HCT116 (cell line): ENCODE measurements around the gene HIVEP3. TPM values are rescaled to one million over a fixed set of nuclear protein-coding genes. Genes with fewer than 3 reads are reported as not detected.

Experiments
- ATAC-seq: fragments of 200-7000 bp; cut with Tn5 transposase; 2 replicates; pipeline ENCODE4 v1.9.1; 2020; ENCODE audit warnings: mild to moderate bottlenecking, moderate library complexity
- BruUV-seq: library from RNA; stranded (reverse); fragments of 400-500 nt; replicated peaks from 2 replicates; lab custom pipeline; 2021; lab: Mats Ljungman, UMichigan
- CTCF ChIA-PET: fragments of 300-600 bp; sonication (Branson Sonifier 250); formaldehyde crosslinking; loops from one replicate; lab custom pipeline; 2021; ENCODE audit warnings: antibody characterized with exemption; lab: Charles Lee
- POLR2A ChIA-PET: fragments of 300-600, 350-600 bp; sonication (Branson Sonifier 250); formaldehyde crosslinking; loops from one replicate; lab custom pipeline; 2021; ENCODE audit warnings: antibody characterized with exemption; lab: Charles Lee
- RAD21 ChIA-PET, 2 experiments: fragments of 300-600 bp; sonication (Branson Sonifier 250); formaldehyde crosslinking; loops; one replicate each; lab custom pipeline; 2023; ENCODE audit warnings: low total read pairs in 2 of 2; ENCODE audit not compliant: uncharacterized antibody in 2 of 2, unreplicated experiment in 2 of 2, low non-redundant PET in 1 of 2; lab: Charles Lee
- DNase-seq: peaks from one replicate; pipeline ENCODE4 v3.0.0-alpha.2; 2010; ENCODE audit warnings: low read depth, low spot score
- H2AFZ ChIP-seq: fragments of 200-600 bp; shearing (Covaris generic), sonication (generic); 2 replicates; pipeline ENCODE4 v1.6.1; 2017; ENCODE audit warnings: low read depth, mixed run types, mixed read lengths, antibody characterized with exemption, low read length; ENCODE audit not compliant: poor library complexity, severe bottlenecking
- H3K27ac ChIP-seq: 2 replicates; pipeline ENCODE4 v1.5.1; 2012; ENCODE audit warnings: low read depth, low read length
- H3K27me3 ChIP-seq: fragments of 200-600 bp; sonication (generic); 2 replicates; pipeline ENCODE4 v1.6.1; 2016; ENCODE audit warnings: mixed run types, low read length, mixed read lengths; ENCODE audit not compliant: insufficient read depth
- H3K36me3 ChIP-seq, 2 experiments: fragments of 200-500 bp in 1 of 2; fragments of 200-600 bp in 1 of 2; sonication (Bioruptor generic) in 1 of 2; sonication (generic) in 1 of 2; 2 replicates each; pipeline versions ENCODE4 v1.5.1 to v1.6.1; 2014 to 2016; ENCODE audit warnings: low read length in 2 of 2, inconsistent platforms in 1 of 2, mixed read lengths in 1 of 2, mixed run types in 1 of 2; ENCODE audit not compliant: insufficient read depth in 2 of 2, control insufficient read depth in 1 of 2
- H3K4me1 ChIP-seq, 2 experiments: fragments of 200-600 bp in 1 of 2; sonication (generic) in 1 of 2; 2 replicates each; pipeline versions ENCODE4 v1.5.1 to v1.6.1; 2012 to 2017; ENCODE audit warnings: low read length in 2 of 2, inconsistent platforms in 1 of 2, mild to moderate bottlenecking in 1 of 2, mixed read lengths in 1 of 2, mixed run types in 1 of 2, moderate library complexity in 1 of 2; ENCODE audit not compliant: insufficient read depth in 2 of 2, control insufficient read depth in 1 of 2
- H3K4me2 ChIP-seq: fragments of 200-600 bp; sonication (generic); 2 replicates; pipeline ENCODE4 v1.6.1; 2017; ENCODE audit warnings: mixed run types, low read length, mixed read lengths
- H3K4me3 ChIP-seq, 2 experiments: fragments of 200-600 bp in 1 of 2; sonication (generic) in 1 of 2; replicated peaks in 1 of 2; 2 replicates each; pipeline ENCODE4 v1.5.1; 2011 to 2016; ENCODE audit warnings: low read length in 2 of 2, control low read depth in 1 of 2, low read depth in 1 of 2, mild to moderate bottlenecking in 1 of 2, mixed read lengths in 1 of 2, mixed run types in 1 of 2
- H3K79me2 ChIP-seq: fragments of 200-600 bp; sonication (generic); 2 replicates; pipeline ENCODE4 v1.6.1; 2017; ENCODE audit warnings: mild to moderate bottlenecking, mixed run types, low read length, moderate library complexity, mixed read lengths; ENCODE audit not compliant: insufficient read depth
- H3K9ac ChIP-seq: fragments of 200-600 bp; sonication (generic); 2 replicates; pipeline ENCODE4 v1.6.1; 2016; ENCODE audit warnings: low read length, mixed read lengths
- H3K9me2 ChIP-seq: fragments of 200-600 bp; sonication (generic), shearing (Covaris generic); 2 replicates; pipeline ENCODE4 v1.6.1; 2017; ENCODE audit warnings: mixed run types, mild to moderate bottlenecking, moderate library complexity; ENCODE audit not compliant: insufficient read depth
- H3K9me3 ChIP-seq, 2 experiments: fragments of 200-500 bp in 1 of 2; fragments of 200-600 bp in 1 of 2; sonication (Bioruptor generic) in 1 of 2; sonication (generic) in 1 of 2; 2 replicates each; pipeline ENCODE4 v1.6.1; 2014 to 2017; ENCODE audit warnings: low read length in 2 of 2, mixed read lengths in 2 of 2, inconsistent platforms in 1 of 2, low read depth in 1 of 2, mild to moderate bottlenecking in 1 of 2, mixed run types in 1 of 2, moderate library complexity in 1 of 2; ENCODE audit not compliant: control insufficient read depth in 1 of 2, insufficient read depth in 1 of 2
- H4K20me1 ChIP-seq: fragments of 200-600 bp; sonication (generic), shearing (Covaris generic); 2 replicates; pipeline ENCODE4 v1.6.1; 2017; ENCODE audit warnings: mixed run types, mild to moderate bottlenecking, moderate library complexity; ENCODE audit not compliant: insufficient read depth
- CEBPB ChIP-seq: IDR thresholded peaks from 2 replicates; pipeline ENCODE4 v1.6.1; 2012; ENCODE audit warnings: low read depth
- ELF1 ChIP-seq: IDR thresholded peaks from 2 replicates; pipeline ENCODE4 v1.6.1; 2012; ENCODE audit warnings: low read depth, borderline replicate concordance
- FOSL1 ChIP-seq: IDR thresholded peaks from 2 replicates; pipeline ENCODE4 v1.6.1; 2012; ENCODE audit warnings: low read depth
- POLR2AphosphoS5 ChIP-seq: IDR thresholded peaks from 2 replicates; pipeline ENCODE4 v1.6.1; 2011; ENCODE audit warnings: mild to moderate bottlenecking, low read depth, low read length, moderate library complexity
- RAD21 ChIP-seq: IDR thresholded peaks from 2 replicates; pipeline ENCODE4 v1.6.1; 2012; ENCODE audit warnings: low read depth, mild to moderate bottlenecking
- SRF ChIP-seq: IDR thresholded peaks from 2 replicates; pipeline ENCODE4 v1.6.1; 2012; ENCODE audit warnings: low read depth
- TCF7L2 ChIP-seq: IDR thresholded peaks from 2 replicates; pipeline ENCODE4 v1.7.0; 2011; ENCODE audit warnings: borderline replicate concordance, inconsistent platforms; ENCODE audit not compliant: insufficient read depth, insufficient read length; ENCODE audit errors: extremely low read depth
- YY1 ChIP-seq: IDR thresholded peaks from 2 replicates; pipeline ENCODE4 v1.6.1; 2011; ENCODE audit warnings: low read length, low read depth, moderate library complexity, mild to moderate bottlenecking; ENCODE audit not compliant: insufficient replicate concordance; ENCODE audit errors: extremely low read depth
- ZFX ChIP-seq: fragments of 450-650 bp; IDR thresholded peaks from 2 replicates; pipeline ENCODE4 v1.6.1; 2017
- intact Hi-C: fragments of 100-400 bp; cut with micrococcal nuclease; formaldehyde crosslinking; loops from 2 replicates; pipeline ENCODE4 v1.10.0; 2022
- total RNA-seq: library from RNA; stranded (reverse); gene quantifications from one replicate; pipeline ENCODE4 v1.2.1, GENCODE V29; 2021; ENCODE audit not compliant: unreplicated experiment
- TF ChIP-seq, protein P1 (sequence below): IDR thresholded peaks from 2 replicates; pipeline ENCODE4 v1.6.1; 2012; ENCODE audit warnings: low read depth
- TF ChIP-seq, protein P2 (sequence below): IDR thresholded peaks from 2 replicates; pipeline ENCODE4 v1.6.1; 2012

The HIVEP3 gene
- total RNA-seq, 1 experiment from 2014 or later, result 7.1 TPM

- CTCF ChIA-PET, result no interaction called here
- BruUV-seq, result no TSS peak
- RAD21 ChIA-PET, result no interaction called here
- TF ChIP-seq POLR2AphosphoS5, result no peak
- no peak for TF ChIP-seq ELF1
- TF ChIP-seq, protein P1, sequence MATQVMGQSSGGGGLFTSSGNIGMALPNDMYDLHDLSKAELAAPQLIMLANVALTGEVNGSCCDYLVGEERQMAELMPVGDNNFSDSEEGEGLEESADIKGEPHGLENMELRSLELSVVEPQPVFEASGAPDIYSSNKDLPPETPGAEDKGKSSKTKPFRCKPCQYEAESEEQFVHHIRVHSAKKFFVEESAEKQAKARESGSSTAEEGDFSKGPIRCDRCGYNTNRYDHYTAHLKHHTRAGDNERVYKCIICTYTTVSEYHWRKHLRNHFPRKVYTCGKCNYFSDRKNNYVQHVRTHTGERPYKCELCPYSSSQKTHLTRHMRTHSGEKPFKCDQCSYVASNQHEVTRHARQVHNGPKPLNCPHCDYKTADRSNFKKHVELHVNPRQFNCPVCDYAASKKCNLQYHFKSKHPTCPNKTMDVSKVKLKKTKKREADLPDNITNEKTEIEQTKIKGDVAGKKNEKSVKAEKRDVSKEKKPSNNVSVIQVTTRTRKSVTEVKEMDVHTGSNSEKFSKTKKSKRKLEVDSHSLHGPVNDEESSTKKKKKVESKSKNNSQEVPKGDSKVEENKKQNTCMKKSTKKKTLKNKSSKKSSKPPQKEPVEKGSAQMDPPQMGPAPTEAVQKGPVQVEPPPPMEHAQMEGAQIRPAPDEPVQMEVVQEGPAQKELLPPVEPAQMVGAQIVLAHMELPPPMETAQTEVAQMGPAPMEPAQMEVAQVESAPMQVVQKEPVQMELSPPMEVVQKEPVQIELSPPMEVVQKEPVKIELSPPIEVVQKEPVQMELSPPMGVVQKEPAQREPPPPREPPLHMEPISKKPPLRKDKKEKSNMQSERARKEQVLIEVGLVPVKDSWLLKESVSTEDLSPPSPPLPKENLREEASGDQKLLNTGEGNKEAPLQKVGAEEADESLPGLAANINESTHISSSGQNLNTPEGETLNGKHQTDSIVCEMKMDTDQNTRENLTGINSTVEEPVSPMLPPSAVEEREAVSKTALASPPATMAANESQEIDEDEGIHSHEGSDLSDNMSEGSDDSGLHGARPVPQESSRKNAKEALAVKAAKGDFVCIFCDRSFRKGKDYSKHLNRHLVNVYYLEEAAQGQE, result no peak
- no peak for TF ChIP-seq RAD21
- TF ChIP-seq CEBPB, result no peak
- TF ChIP-seq TCF7L2, result no peak
- TF ChIP-seq FOSL1, result no peak
- TF ChIP-seq, protein P2, sequence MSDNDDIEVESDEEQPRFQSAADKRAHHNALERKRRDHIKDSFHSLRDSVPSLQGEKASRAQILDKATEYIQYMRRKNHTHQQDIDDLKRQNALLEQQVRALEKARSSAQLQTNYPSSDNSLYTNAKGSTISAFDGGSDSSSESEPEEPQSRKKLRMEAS, result no peak
- no peak for TF ChIP-seq ZFX
- TF ChIP-seq SRF, result no peak
- no peak for TF ChIP-seq YY1
- TF ChIP-seq, all 23 proteins: peak for 0
- Histone ChIP-seq H3K4me2 (no peak overlapping the region), H3K9me3 (no peaks in the 10 kb centered on the region), H3K27ac (no peak overlapping the region), H3K9ac (no peak overlapping the region), H2AFZ (no peak overlapping the region), H3K36me3 (no peaks in the 10 kb centered on the region), H4K20me1 (no peaks in the 10 kb centered on the region), H3K79me2 (no peaks in the 10 kb centered on the region), H3K27me3 (no peaks in the 10 kb centered on the region), H3K9me2 (no peaks in the 10 kb centered on the region), H3K4me3 (no peak overlapping the region), H3K4me1 (peaks cover 30 to 46% of the 10 kb centered on the region in 2 experiments)
- POLR2A ChIA-PET, result no interaction called here
- DNase-seq, result no peak
- ATAC-seq, result no peak
- intact Hi-C loops, result no loop called here
Observed at GRCh38 chr1:41950820-41951219, 32.1 kb upstream of the HIVEP3 start.
